Esophagus squamous epithelium (tissue), 4 donors: ENCODE data around the gene IGLL1.

ENCODE experiments used
- CTCF ChIP-seq, 6 experiments: fragments of 450-650 bp in 4 of 6; fragments of 200-600 bp in 2 of 6; sonication (generic) in 2 of 6; IDR thresholded peaks; one replicate each; pipeline ENCODE4 v1.5.1; 2016 to 2019; ENCODE audit warnings: antibody characterized with exemption in 6 of 6, mild to moderate bottlenecking in 4 of 6, moderate library complexity in 4 of 6
- POLR2A ChIP-seq, 4 donors: fragments of 450-650 bp; IDR thresholded peaks; one replicate each; pipeline ENCODE4 v1.6.1; 2017; ENCODE audit warnings: antibody characterized with exemption in 4 of 4, mild to moderate bottlenecking in 4 of 4, moderate library complexity in 3 of 4

- TF ChIP-seq POLR2A (IDR thresholded peaks at IDR 0.05) (no peak), CTCF (IDR thresholded peaks at IDR 0.05) (no peak)
Observed at GRCh38 chr22:23603266-23603665, 23.2 kb upstream of the IGLL1 start.
